Lower lobe of right lung (tissue), 2 donors: ENCODE measurements around the gene PRELID1. TPM values are rescaled to one million over a fixed set of nuclear protein-coding genes. Genes with fewer than 3 reads are reported as not detected.

Experiments used
- ATAC-seq, 2 donors: fragments of 200-7000 bp; cut with Tn5 transposase; one replicate each; pipeline ENCODE4 v1.9.1; 2020 to 2022; ENCODE audit warnings: mild to moderate bottlenecking in 2 of 2, moderate library complexity in 2 of 2
- DNase-seq: peaks from one replicate; pipeline ENCODE4 v3.0.0-alpha.2; 2020
- H3K27ac ChIP-seq: fragments of 200-600 bp; one replicate; pipeline ENCODE4 v1.8.0; 2022
- H3K27me3 ChIP-seq: fragments of 200-600 bp; one replicate; pipeline ENCODE4 v1.8.0; 2022; ENCODE audit warnings: low read depth
- H3K36me3 ChIP-seq: fragments of 200-600 bp; one replicate; pipeline ENCODE4 v1.8.0; 2022; ENCODE audit warnings: mild to moderate bottlenecking
- H3K4me1 ChIP-seq: fragments of 200-600 bp; one replicate; pipeline ENCODE4 v1.8.0; 2022
- H3K4me3 ChIP-seq: fragments of 200-600 bp; one replicate; pipeline ENCODE4 v1.8.0; 2022; ENCODE audit warnings: mild to moderate bottlenecking
- H3K9me3 ChIP-seq: fragments of 200-600 bp; one replicate; pipeline ENCODE4 v1.8.0; 2022
- CTCF ChIP-seq: fragments of 200-600 bp; IDR thresholded peaks from one replicate; pipeline ENCODE4 v1.8.0; 2022; ENCODE audit warnings: antibody characterized with exemption, mild to moderate bottlenecking
- intact Hi-C: fragments of 100-400 bp; cut with DNase I; formaldehyde crosslinking; loops from one replicate; pipeline ENCODE4 v1.11.0; 2022
- total RNA-seq: library from RNA; stranded (reverse); fragmentation: NEBNext Ultra II Directional; extraction: Animal tissue kit (Norgen Biotek cat#: 25700); gene quantifications from one replicate; pipeline ENCODE4 v1.2.1, GENCODE V29; 2021
- donor health status: DM: no; HTN: yes; CAD: no; lungs with severe emphysema.

The PRELID1 gene
- total RNA-seq, 1 donor from 2014 or later = 101 TPM

GRCh38 chr5:177299697-177300096 is 3.9 kb upstream of the PRELID1 start:
- no peaks in the 10 kb centered on the region for H3K9me3 ChIP-seq
- H3K27me3 ChIP-seq = no peaks in the 10 kb centered on the region
- peaks cover 70% of the 10 kb centered on the region for H3K4me1 ChIP-seq
- H3K36me3 ChIP-seq = peaks cover 32% of the 10 kb centered on the region
- DNase-seq (no peak), ATAC-seq (no peak)
- TF ChIP-seq CTCF = no peak
- no peak overlapping the region for H3K4me3 ChIP-seq
- H3K27ac ChIP-seq = peak overlapping the region; percentile 68
- intact Hi-C loops = no loop called here

GRCh38 chr5:177300236-177300880 is 3.2 kb upstream of the PRELID1 start:
- DNase-seq (peak; percentile 77), ATAC-seq (peak; percentile 47 to 62)
- Histone ChIP-seq H3K27me3 (no peaks in the 10 kb centered on the region), H3K9me3 (no peaks in the 10 kb centered on the region), H3K4me1 (peaks cover 76% of the 10 kb centered on the region), H3K27ac (peak overlapping the region; percentile 68), H3K4me3 (no peak overlapping the region), H3K36me3 (peaks cover 31% of the 10 kb centered on the region)
- no peak for TF ChIP-seq CTCF
- intact Hi-C loops = no loop called here

- Histone ChIP-seq H3K27me3 (no peaks in the 10 kb centered on the region), H3K27ac (peak overlapping the region; percentile 68), H3K4me3 (no peak overlapping the region), H3K4me1 (peaks cover 77% of the 10 kb centered on the region), H3K9me3 (no peaks in the 10 kb centered on the region), H3K36me3 (peaks cover 32% of the 10 kb centered on the region)
- DNase-seq (no peak), ATAC-seq (no peak)
- intact Hi-C loops = no loop called here
- no peak for TF ChIP-seq CTCF
Measured at GRCh38 chr5:177300951-177301350, 2.6 kb upstream of the PRELID1 start.

GRCh38 chr5:177301503-177302165 is 2.0 kb upstream of the PRELID1 start:
- DNase-seq (peak; percentile 61), ATAC-seq (peak; percentile 38 to 53)
- intact Hi-C loops = no loop called here
- Histone ChIP-seq H3K9me3 (no peaks in the 10 kb centered on the region), H3K27ac (peak overlapping the region; percentile 68), H3K36me3 (peaks cover 38% of the 10 kb centered on the region), H3K27me3 (no peaks in the 10 kb centered on the region), H3K4me1 (peaks cover 76% of the 10 kb centered on the region), H3K4me3 (peak overlapping the region; percentile 100)
- TF ChIP-seq CTCF = no peak

DNA sequence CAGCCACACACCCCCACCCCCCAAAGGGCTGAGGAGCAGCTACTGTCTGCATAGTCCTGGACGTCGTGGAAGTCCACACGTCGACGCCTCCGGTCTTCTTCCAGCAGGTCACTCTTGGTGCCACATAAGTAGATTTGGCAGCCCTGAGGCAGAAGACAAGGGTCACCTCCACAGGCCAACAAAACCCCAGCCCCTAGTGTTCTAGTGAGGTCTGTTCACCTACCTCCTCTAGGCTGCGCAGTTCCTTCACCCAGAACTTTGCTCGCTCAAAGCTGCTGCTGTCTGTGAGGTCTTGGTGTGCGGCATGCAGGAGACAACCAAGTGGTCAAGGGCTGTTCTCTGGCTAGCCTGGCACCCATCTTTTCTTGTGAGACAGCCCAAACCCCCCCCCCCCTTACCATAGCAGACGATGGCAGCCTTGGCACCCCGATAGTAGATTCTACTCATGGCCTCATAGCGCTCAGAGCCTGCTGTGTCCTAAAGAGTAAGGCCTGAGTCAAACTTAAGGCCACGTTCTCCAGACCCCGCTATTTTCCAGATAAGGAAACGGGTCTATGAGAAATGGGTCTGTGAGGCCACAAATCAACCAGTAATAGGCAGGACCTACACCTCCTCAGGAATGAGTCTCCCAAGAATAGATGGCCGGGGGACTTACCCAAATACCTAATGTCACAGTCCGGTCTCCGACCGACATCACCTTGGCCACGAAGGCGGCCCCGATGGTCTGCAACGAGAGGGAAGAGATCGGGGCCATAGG is 1.1 kb upstream of the PRELID1 start:
- H3K36me3 ChIP-seq = peaks cover 47% of the 10 kb centered on the region
- no peak for TF ChIP-seq CTCF
- peaks cover 78% of the 10 kb centered on the region for H3K4me1 ChIP-seq
- no peak for DNase-seq
- intact Hi-C loops = no loop called here
- H3K9me3 ChIP-seq = no peaks in the 10 kb centered on the region
- H3K4me3 ChIP-seq = peak overlapping the region; percentile 100
- ATAC-seq = no peak
- no peaks in the 10 kb centered on the region for H3K27me3 ChIP-seq
- peak overlapping the region; percentile 91 for H3K27ac ChIP-seq
